Hepatocyte (in vitro differentiated cells): ENCODE measurements around the gene RICTOR. TPM values are rescaled to one million over a fixed set of nuclear protein-coding genes. Genes with fewer than 3 reads are reported as not detected.

ENCODE experiments used
- DNase-seq: peaks from one replicate; pipeline ENCODE4 v3.0.0-alpha.2; 2016; ENCODE audit warnings: low spot score
- H2AFZ ChIP-seq: fragments of 200-600 bp; sonication (generic); 2 replicates; pipeline ENCODE4 v1.6.0; 2016; ENCODE audit warnings: antibody characterized with exemption, mild to moderate bottlenecking
- H3K27ac ChIP-seq: fragments of 200-600 bp; sonication (generic); 2 replicates; pipeline ENCODE4 v1.5.1; 2016; ENCODE audit warnings: mild to moderate bottlenecking
- H3K27me3 ChIP-seq: fragments of 200-600 bp; sonication (generic); 2 replicates; pipeline ENCODE4 v1.6.1; 2016
- H3K36me3 ChIP-seq: fragments of 200-600 bp; sonication (generic); replicated peaks from 2 replicates; pipeline ENCODE4 v1.5.1; 2016; ENCODE audit warnings: low read depth; ENCODE audit not compliant: insufficient read depth
- H3K4me1 ChIP-seq: fragments of 200-600 bp; sonication (generic); 2 replicates; pipeline ENCODE4 v1.5.1; 2016; ENCODE audit warnings: mild to moderate bottlenecking, moderate library complexity; ENCODE audit not compliant: insufficient read depth
- H3K4me2 ChIP-seq: fragments of 200-600 bp; sonication (generic); 2 replicates; pipeline ENCODE4 v1.6.0; 2016
- H3K4me3 ChIP-seq: fragments of 200-600 bp; sonication (generic); 2 replicates; pipeline ENCODE4 v1.5.1; 2016; ENCODE audit warnings: mild to moderate bottlenecking
- H3K79me2 ChIP-seq: fragments of 200-600 bp; sonication (generic); 2 replicates; pipeline ENCODE4 v1.6.0; 2017; ENCODE audit warnings: mild to moderate bottlenecking
- H3K9me2 ChIP-seq: fragments of 200-600 bp; sonication (generic); replicated peaks from 2 replicates; pipeline ENCODE4 v1.6.0; 2017; ENCODE audit warnings: mild to moderate bottlenecking; ENCODE audit not compliant: insufficient read depth
- H3K9me3 ChIP-seq: fragments of 200-600 bp; sonication (generic); 2 replicates; pipeline ENCODE4 v1.5.1; 2016; ENCODE audit warnings: low read depth, mild to moderate bottlenecking
- H4K20me1 ChIP-seq: fragments of 200-600 bp; sonication (generic); 2 replicates; pipeline ENCODE4 v1.6.0; 2016; ENCODE audit warnings: mild to moderate bottlenecking; ENCODE audit not compliant: insufficient read depth, poor library complexity, severe bottlenecking
- CTCF ChIP-seq: fragments of 200-600 bp; sonication (generic); IDR thresholded peaks from 2 replicates; pipeline ENCODE4 v1.5.1; 2016; ENCODE audit warnings: antibody characterized with exemption, mild to moderate bottlenecking; ENCODE audit not compliant: poor library complexity
- EZH2 ChIP-seq: fragments of 200-600 bp; sonication (generic); IDR thresholded peaks from 2 replicates; pipeline ENCODE4 v1.6.1; 2016; ENCODE audit warnings: antibody characterized with exemption, mild to moderate bottlenecking, borderline replicate concordance
- EZH2phosphoT487 ChIP-seq: fragments of 200-600 bp; sonication (generic); IDR thresholded peaks from one replicate; pipeline ENCODE4 v1.6.1; 2018; ENCODE audit warnings: antibody characterized with exemption, mild to moderate bottlenecking, low read depth, moderate library complexity; ENCODE audit not compliant: unreplicated experiment, severe bottlenecking
- WGBS: methylation state at CpG from one replicate; pipeline ENCODE4 v1.1.6; 2016; ENCODE audit warnings: low lambda C conversion rate; ENCODE audit errors: missing lambda C conversion rate; 5-methylcytosine and 5-hydroxymethylcytosine counted together
- polyA plus RNA-seq: library from polyadenylated mRNA; unstranded; fragments of >200 nt; fragmentation: Nextera tagmentation; extraction: Ambion mirVana; gene quantifications from 2 replicates; pipeline ENCODE4 v1.2.1, GENCODE V29; 2016
- total RNA-seq: library from RNA; depleted of rRNA; stranded (reverse); fragments of >200 nt; gene quantifications from 2 replicates; pipeline ENCODE4 v1.2.3, GENCODE V29; 2014

RICTOR gene
- total and polyA plus RNA-seq, 2 experiments from 2014 or later: 8.5 to 29.1 TPM

DNA sequence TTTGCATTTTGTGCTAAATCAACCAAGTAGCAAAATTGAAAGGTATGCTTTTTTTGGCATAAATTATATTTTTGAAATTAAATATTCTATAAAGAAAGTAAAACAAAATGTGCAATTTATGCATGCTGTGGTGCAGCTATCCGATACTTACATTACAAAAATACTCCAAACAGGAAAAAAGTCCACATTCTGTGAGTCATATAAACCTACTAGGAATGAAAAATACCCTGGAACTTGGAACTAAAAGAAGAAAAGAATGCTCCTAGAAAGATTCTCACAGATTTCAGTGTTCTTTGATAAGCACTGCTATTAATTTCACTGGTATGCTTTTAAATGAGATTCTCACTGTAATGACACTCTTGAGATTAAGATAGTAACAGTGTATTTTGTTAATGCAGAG, 135.8 kb downstream of the RICTOR start:
- no peak for DNase-seq
- Histone ChIP-seq H3K9me3 (no peaks in the 10 kb centered on the region), H3K4me2 (no peak overlapping the region), H3K79me2 (no peaks in the 10 kb centered on the region), H3K27me3 (no peaks in the 10 kb centered on the region), H3K27ac (no peak overlapping the region), H2AFZ (no peak overlapping the region), H3K9me2 (no peaks in the 10 kb centered on the region), H3K4me3 (no peak overlapping the region), H3K4me1 (no peaks in the 10 kb centered on the region), H3K36me3 (no peaks in the 10 kb centered on the region), H4K20me1 (no peaks in the 10 kb centered on the region)
- TF ChIP-seq CTCF (no peak), EZH2phosphoT487 (no peak), EZH2 (no peak)
- WGBS: 89% methylated on average over 1 of the region's 1 CpG

- Histone ChIP-seq H3K36me3 (no peaks in the 10 kb centered on the region), H3K27me3 (no peaks in the 10 kb centered on the region), H3K4me3 (no peak overlapping the region), H3K4me1 (no peaks in the 10 kb centered on the region), H3K4me2 (no peak overlapping the region), H3K27ac (no peak overlapping the region), H2AFZ (no peak overlapping the region), H3K79me2 (no peaks in the 10 kb centered on the region), H3K9me3 (no peaks in the 10 kb centered on the region), H4K20me1 (no peaks in the 10 kb centered on the region), H3K9me2 (no peaks in the 10 kb centered on the region)
- 97% methylated on average over 6 of the region's 6 CpGs for WGBS
- TF ChIP-seq EZH2phosphoT487 (no peak), EZH2 (no peak), CTCF (no peak)
- no peak for DNase-seq
Observed at GRCh38 chr5:38936269-38936668, 137.9 kb downstream of the RICTOR start.

- no peaks in the 10 kb centered on the region for H3K9me3 ChIP-seq
- H2AFZ ChIP-seq: no peak overlapping the region
- no peak overlapping the region for H3K4me3 ChIP-seq
- TF ChIP-seq EZH2 (no peak), CTCF (no peak), EZH2phosphoT487 (no peak)
- H3K4me1 ChIP-seq: no peaks in the 10 kb centered on the region
- WGBS: 69% methylated on average over 1 of the region's 1 CpG
- no peak overlapping the region for H3K27ac ChIP-seq
- H4K20me1 ChIP-seq: no peaks in the 10 kb centered on the region
- no peaks in the 10 kb centered on the region for H3K27me3 ChIP-seq
- no peaks in the 10 kb centered on the region for H3K9me2 ChIP-seq
- no peak for DNase-seq
- H3K4me2 ChIP-seq: no peak overlapping the region
- no peaks in the 10 kb centered on the region for H3K36me3 ChIP-seq
- H3K79me2 ChIP-seq: no peaks in the 10 kb centered on the region
Observed at GRCh38 chr5:38935437-38935836, 138.8 kb downstream of the RICTOR start.

DNA sequence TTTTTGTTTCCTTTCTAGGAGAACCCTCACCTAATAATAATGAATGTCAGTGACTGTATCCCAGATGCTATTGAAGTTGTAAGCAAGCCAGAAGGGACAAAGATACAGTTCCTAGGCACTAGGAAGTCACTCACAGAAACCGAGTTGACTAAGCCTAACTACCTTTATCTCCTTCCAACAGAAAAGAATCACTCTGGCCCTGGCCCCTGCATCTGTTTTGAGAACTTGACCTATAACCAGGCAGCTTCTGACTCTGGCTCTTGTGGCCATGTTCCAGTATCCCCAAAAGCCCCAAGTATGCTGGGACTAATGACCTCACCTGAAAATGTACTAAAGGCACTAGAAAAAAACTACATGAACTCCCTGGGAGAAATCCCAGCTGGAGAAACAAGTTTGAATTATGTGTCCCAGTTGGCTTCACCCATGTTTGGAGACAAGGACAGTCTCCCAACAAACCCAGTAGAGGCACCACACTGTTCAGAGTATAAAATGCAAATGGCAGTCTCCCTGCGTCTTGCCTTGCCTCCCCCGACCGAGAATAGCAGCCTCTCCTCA, 141.3 kb downstream of the RICTOR start:
- Histone ChIP-seq H3K27ac (no peak overlapping the region), H2AFZ (no peak overlapping the region), H3K4me2 (no peak overlapping the region), H3K9me3 (no peaks in the 10 kb centered on the region), H3K4me3 (no peak overlapping the region), H4K20me1 (no peaks in the 10 kb centered on the region), H3K27me3 (no peaks in the 10 kb centered on the region), H3K9me2 (no peaks in the 10 kb centered on the region), H3K36me3 (no peaks in the 10 kb centered on the region), H3K79me2 (no peaks in the 10 kb centered on the region), H3K4me1 (no peaks in the 10 kb centered on the region)
- no peak for TF ChIP-seq EZH2phosphoT487
- no peak for TF ChIP-seq CTCF
- TF ChIP-seq EZH2: no peak
- DNase-seq: no peak
- 88% methylated on average over 4 of the region's 4 CpGs for WGBS
